Stimulated activated CD4-positive, alpha-beta T cell treated with anti-CD3 and anti-CD28 coated beads, Interleukin-12 subunit alpha, Interleukin-12 subunit beta, amount 100 ng/mL, for 24 hours (primary cell): ENCODE data around the gene FAR1.
"Not testable (repeated sequence)": the region's sequence is repeated elsewhere in the genome, so short reads cannot be mapped to it uniquely, and the experiment has no call there.

ENCODE experiments used
- DNase-seq, 2 experiments: peaks; one replicate each; pipeline ENCODE4 v3.0.0-alpha.2; 2020; ENCODE audit warnings: low read depth in 2 of 2

The FAR1 gene

GRCh38 chr11:13705710-13706109 lies 37.2 kb downstream of the FAR1 start:
- DNase-seq: no peak

- DNase-seq: no peak
Observed at GRCh38 chr11:13713982-13714381, 45.5 kb downstream of the FAR1 start.

GRCh38 chr11:13717331-13717730 lies 48.9 kb downstream of the FAR1 start:
- DNase-seq: no peak

- DNase-seq: no peak
Observed at GRCh38 chr11:13718394-13718793, 49.9 kb downstream of the FAR1 start.

- no peak for DNase-seq
Observed at GRCh38 chr11:13720940-13721339, 52.5 kb downstream of the FAR1 start.

- DNase-seq: no peak
Observed at GRCh38 chr11:13721760-13722159, 53.3 kb downstream of the FAR1 start.

GRCh38 chr11:13726456-13726855 lies 58.0 kb downstream of the FAR1 start:
- DNase-seq: no peak

GRCh38 chr11:13728076-13728475 lies 59.6 kb downstream of the FAR1 start:
- no peak for DNase-seq

GRCh38 chr11:13734530-13734929 lies 66.1 kb downstream of the FAR1 start:
- DNase-seq: no peak

- no peak for DNase-seq
Observed at GRCh38 chr11:13745165-13745564, 76.7 kb downstream of the FAR1 start.

- DNase-seq: not testable (repeated sequence)
Observed at GRCh38 chr11:13753316-13753715, 84.8 kb downstream of the FAR1 start.

- no peak for DNase-seq
Observed at GRCh38 chr11:13759050-13759449, 90.6 kb downstream of the FAR1 start.

- no peak for DNase-seq
Observed at GRCh38 chr11:13760115-13760514, 91.6 kb downstream of the FAR1 start.

GRCh38 chr11:13761250-13761649 lies 92.8 kb downstream of the FAR1 start:
- no peak for DNase-seq

GRCh38 chr11:13761716-13762115 lies 93.2 kb downstream of the FAR1 start:
- no peak for DNase-seq

GRCh38 chr11:13762718-13763117 lies 94.2 kb downstream of the FAR1 start:
- DNase-seq: no peak

GRCh38 chr11:13763341-13763740 lies 94.9 kb downstream of the FAR1 start:
- DNase-seq: no peak

- no peak for DNase-seq
Observed at GRCh38 chr11:13765886-13766285, 97.4 kb downstream of the FAR1 start.

GRCh38 chr11:13767471-13767870 lies 99.0 kb downstream of the FAR1 start:
- DNase-seq: no peak

- no peak for DNase-seq
Observed at GRCh38 chr11:13769188-13769587, 100.7 kb downstream of the FAR1 start.

GRCh38 chr11:13771151-13771550 lies 102.7 kb downstream of the FAR1 start:
- DNase-seq: no peak

GRCh38 chr11:13772223-13773046 lies 104.0 kb downstream of the FAR1 start:
- no peak for DNase-seq

- DNase-seq: no peak
Observed at GRCh38 chr11:13775471-13775870, 107.0 kb downstream of the FAR1 start.
